Transverse colon (tissue), 4 donors: Measurements from ENCODE around the gene DLX3. TPM values are rescaled to one million over a fixed set of nuclear protein-coding genes. Genes with fewer than 3 reads are reported as not detected.

ENCODE experiments used
- DNase-seq: peaks from one replicate; pipeline ENCODE4 v3.0.0-alpha.2; 2019
- H3K27ac ChIP-seq, 4 donors: fragments of 200-600 bp; sonication (generic); 2 replicates each; pipeline ENCODE4 v1.5.1; 2016 to 2018; ENCODE audit warnings: inconsistent platforms in 4 of 4
- H3K27me3 ChIP-seq: fragments of 200-600 bp; sonication (generic); 2 replicates; pipeline ENCODE4 v1.5.1; 2017; ENCODE audit warnings: inconsistent platforms
- H3K36me3 ChIP-seq, 4 donors: fragments of 200-600 bp; sonication (generic); 2 replicates each; pipeline ENCODE4 v1.5.1; 2017 to 2019; ENCODE audit warnings: inconsistent platforms in 4 of 4
- H3K4me1 ChIP-seq, 4 donors: fragments of 200-600 bp; sonication (generic); 2 replicates each; pipeline ENCODE4 v1.5.1; 2017 to 2020; ENCODE audit warnings: inconsistent platforms in 4 of 4
- H3K4me3 ChIP-seq, 4 donors: fragments of 200-600 bp; sonication (generic); 1 replicate in 1 of 4; 2 replicates in 3 of 4; pipeline versions ENCODE4 v1.5.1 to v1.6.1; 2017 to 2019; ENCODE audit warnings: inconsistent platforms in 4 of 4
- H3K9me3 ChIP-seq, 2 donors: fragments of 200-600 bp; sonication (generic); 2 replicates each; pipeline ENCODE4 v1.5.1; 2017 to 2019; ENCODE audit warnings: inconsistent platforms in 2 of 2
- EP300 ChIP-seq: sonication (generic); formaldehyde crosslinking; IDR thresholded peaks from one replicate; pipeline ENCODE4 v1.6.1; 2017; ENCODE audit warnings: antibody characterized with exemption, low read depth
- POLR2A ChIP-seq: fragments of 450-650 bp; IDR thresholded peaks from one replicate; pipeline ENCODE4 v1.6.1; 2016; ENCODE audit warnings: antibody characterized with exemption, mild to moderate bottlenecking, moderate library complexity
- POLR2AphosphoS5 ChIP-seq, 3 donors: sonication (generic); formaldehyde crosslinking; IDR thresholded peaks; one replicate each; pipeline ENCODE4 v1.6.1; 2016; ENCODE audit warnings: antibody characterized with exemption in 3 of 3
- WGBS, 2 donors: methylation state at CpG; one replicate each; pipeline ENCODE4 v1.1.5; 2018; ENCODE audit warnings: low coverage in 1 of 2; 5-methylcytosine and 5-hydroxymethylcytosine counted together
- in situ Hi-C, 4 donors: fragments of 200-750 bp; cut with MboI; loops; one replicate each; pipeline versions ENCODE4 v1.15.0 to v1.15.1; 2017; ENCODE audit warnings: low sequenced_read_pairs in 3 of 4, low pct_ligation_motif_present in 1 of 4, low pct_unique_long_range_greater_than_20kb in 1 of 4
- intact Hi-C: fragments of 100-400 bp; cut with DNase I; formaldehyde crosslinking; loops from one replicate; pipeline ENCODE4 v1.15.1; 2023; ENCODE audit warnings: low total_unique reads
- total RNA-seq, 4 donors: library from RNA; depleted of rRNA; stranded (reverse); fragments of >200 nt; gene quantifications; one replicate each; pipeline ENCODE4 v1.1.0, GENCODE V29; 2016
- TF ChIP-seq, protein P1 (sequence below), 5 experiments: fragments of 200-600 bp in 3 of 5; fragments of 450-650 bp in 2 of 5; sonication (generic) in 3 of 5; IDR thresholded peaks; 1 replicate in 2 of 5; 2 replicates in 3 of 5; pipeline ENCODE4 v1.5.1; 2016 to 2017; ENCODE audit warnings: antibody characterized with exemption in 5 of 5, inconsistent platforms in 3 of 5, mild to moderate bottlenecking in 2 of 5, moderate library complexity in 1 of 5

DLX3 gene
- total RNA-seq, 4 donors from 2014 or later, result not detected

DNA sequence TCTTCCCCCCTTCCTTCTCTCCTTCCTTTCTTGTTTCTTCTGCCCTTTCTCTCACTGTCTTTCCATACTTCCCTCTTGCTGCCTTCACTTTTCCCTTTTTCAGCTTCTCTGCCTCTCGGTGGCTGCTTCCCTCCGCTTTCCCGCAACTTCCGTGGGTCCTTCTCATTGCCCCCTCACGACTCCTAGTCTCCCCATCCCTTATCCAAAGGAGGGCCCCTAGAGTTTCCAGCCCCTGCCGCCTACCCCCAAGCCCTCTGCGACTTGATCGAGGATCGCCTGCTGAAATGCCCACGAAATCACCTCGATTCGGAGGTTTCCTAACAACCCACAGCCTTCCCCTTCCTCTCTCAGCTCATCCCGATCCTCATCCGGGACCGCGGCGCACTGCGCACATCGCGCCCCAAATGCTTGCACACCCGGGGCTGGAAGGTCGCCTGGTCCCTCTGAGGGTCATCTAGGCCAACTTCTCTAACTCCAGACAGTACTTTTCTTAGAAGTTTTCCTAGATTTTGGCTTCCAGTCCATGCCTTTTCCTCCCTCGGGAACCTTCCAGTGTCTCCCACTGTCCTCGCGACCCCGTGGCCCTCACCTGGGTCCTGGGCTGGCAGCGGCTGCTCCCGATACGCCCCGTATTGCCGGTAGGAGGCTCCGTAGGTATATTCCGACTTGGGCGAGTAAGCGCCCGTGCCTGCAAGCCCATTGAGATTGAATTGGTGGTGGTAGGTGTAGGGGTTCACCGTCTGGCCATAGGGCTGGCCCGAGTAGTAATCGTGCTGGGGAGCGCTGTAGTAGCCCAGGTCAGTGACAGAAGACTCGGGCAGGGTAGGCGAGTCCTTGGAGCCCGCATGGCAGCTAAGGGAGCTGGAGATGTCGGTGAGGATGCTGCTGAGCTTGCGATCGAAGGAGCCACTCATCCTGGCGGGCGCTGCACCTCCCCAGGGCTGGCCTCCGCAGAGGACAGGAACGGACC, 654 bp downstream of the DLX3 start:
- Histone ChIP-seq H3K36me3 (no peaks in the 10 kb centered on the region), H3K27ac (no peak overlapping the region), H3K9me3 (no peaks in the 10 kb centered on the region), H3K4me1 (peaks cover 18 to 32% (median 28%) of the 10 kb centered on the region in 4 donors), H3K27me3 (peaks cover 98% of the 10 kb centered on the region), H3K4me3 (peak overlapping the region in 3 of 4 donors; percentile 26 to 58 (median 39))
- TF ChIP-seq EP300 (no peak), POLR2A (no peak), POLR2AphosphoS5 (IDR thresholded peaks at IDR 0.05) (no peak)
- TF ChIP-seq, protein P1, sequence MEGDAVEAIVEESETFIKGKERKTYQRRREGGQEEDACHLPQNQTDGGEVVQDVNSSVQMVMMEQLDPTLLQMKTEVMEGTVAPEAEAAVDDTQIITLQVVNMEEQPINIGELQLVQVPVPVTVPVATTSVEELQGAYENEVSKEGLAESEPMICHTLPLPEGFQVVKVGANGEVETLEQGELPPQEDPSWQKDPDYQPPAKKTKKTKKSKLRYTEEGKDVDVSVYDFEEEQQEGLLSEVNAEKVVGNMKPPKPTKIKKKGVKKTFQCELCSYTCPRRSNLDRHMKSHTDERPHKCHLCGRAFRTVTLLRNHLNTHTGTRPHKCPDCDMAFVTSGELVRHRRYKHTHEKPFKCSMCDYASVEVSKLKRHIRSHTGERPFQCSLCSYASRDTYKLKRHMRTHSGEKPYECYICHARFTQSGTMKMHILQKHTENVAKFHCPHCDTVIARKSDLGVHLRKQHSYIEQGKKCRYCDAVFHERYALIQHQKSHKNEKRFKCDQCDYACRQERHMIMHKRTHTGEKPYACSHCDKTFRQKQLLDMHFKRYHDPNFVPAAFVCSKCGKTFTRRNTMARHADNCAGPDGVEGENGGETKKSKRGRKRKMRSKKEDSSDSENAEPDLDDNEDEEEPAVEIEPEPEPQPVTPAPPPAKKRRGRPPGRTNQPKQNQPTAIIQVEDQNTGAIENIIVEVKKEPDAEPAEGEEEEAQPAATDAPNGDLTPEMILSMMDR (IDR thresholded peaks at IDR 0.05), result no peak
- DNase-seq, result no peak
- in situ Hi-C loops, result loop anchor here in 2 of 4 donors (10.0 to 25.0 kb wide), 2 partner anchors 130 to 432 kb away; no protein-coding TSS in a partner anchor
- WGBS, 2 donors, result 23 to 26% methylated on average over 5 to 50 of the region's 50 CpGs
- intact Hi-C loops, result loop anchor here (5.0 kb wide), 2 partner anchors 112 to 132 kb away; no protein-coding TSS in a partner anchor

DNA sequence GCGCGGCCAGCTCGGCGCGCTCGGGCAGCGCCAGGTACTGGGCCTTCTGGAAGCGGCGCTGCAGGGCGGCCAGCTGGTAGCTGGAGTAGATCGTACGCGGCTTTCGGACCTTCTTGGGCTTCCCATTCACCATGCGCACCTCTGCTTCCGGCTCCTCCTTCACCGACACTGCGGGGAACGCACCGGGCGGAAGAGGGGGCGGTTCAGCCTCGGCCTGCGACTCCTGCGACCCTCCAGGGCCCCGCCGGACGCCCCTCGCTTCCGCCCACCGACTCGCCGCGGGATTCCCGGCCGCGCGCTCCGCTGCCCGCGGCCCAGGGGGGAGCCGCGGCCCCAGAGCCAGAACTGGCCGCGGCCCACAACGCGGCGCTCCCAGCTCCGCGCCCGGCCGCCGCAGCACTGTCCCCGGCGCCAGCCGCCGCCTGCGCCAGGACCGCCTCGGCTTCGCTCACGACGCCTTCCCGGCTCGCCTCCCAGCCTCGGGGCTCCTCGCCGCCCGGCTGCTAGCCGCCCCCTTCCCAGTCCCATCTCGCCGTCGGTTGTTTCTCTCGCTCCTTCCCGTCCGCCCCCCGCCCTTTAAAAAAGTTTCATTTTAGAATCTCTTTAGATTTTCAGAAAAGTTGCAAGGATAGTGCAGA, 1.5 kb downstream of the DLX3 start:
- TF ChIP-seq POLR2AphosphoS5 (IDR thresholded peaks at IDR 0.05), result no peak
- TF ChIP-seq, protein P1 (IDR thresholded peaks at IDR 0.05), result no peak
- no peak for TF ChIP-seq POLR2A
- no peak overlapping the region for H3K27ac ChIP-seq
- WGBS, 2 donors, result 0 to 3% methylated on average over 2 to 27 of the region's 77 CpGs
- in situ Hi-C loops, result loop anchor here in 2 of 4 donors (10.0 to 25.0 kb wide), 2 partner anchors 129 to 431 kb away; no protein-coding TSS in a partner anchor
- DNase-seq, result no peak
- intact Hi-C loops, result no loop called here
- H3K4me1 ChIP-seq, result peaks cover 18 to 32% (median 28%) of the 10 kb centered on the region in 4 donors
- H3K36me3 ChIP-seq, result no peaks in the 10 kb centered on the region
- H3K4me3 ChIP-seq, result peak overlapping the region in 3 of 4 donors; percentile 26 to 58 (median 39)
- peaks cover 92% of the 10 kb centered on the region for H3K27me3 ChIP-seq
- H3K9me3 ChIP-seq, result no peaks in the 10 kb centered on the region

DNA sequence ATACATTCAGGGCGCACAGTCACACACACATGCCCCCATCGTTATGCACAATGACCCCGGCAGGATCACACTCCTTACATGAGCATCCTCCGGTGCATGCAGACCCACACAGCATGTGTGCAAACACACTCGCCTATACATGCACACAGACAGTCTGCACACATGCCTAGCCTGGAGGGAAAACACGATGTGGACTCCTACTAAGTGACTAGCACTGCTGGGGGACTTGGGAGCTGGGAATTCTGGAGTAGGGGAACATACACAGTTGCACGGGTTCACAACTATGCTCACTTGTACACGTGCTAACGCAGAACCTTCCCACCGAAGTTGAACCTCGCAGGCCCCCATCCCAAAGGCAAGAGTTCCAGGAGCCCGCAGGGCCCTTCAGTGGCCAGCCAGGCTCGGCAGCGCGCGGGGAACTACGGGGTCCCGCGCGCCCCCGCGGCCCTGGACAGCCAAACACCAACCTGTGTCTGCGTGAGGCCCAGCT, 2.0 kb downstream of the DLX3 start:
- WGBS, 2 donors, result 22 to 56% methylated on average over 3 to 23 of the region's 23 CpGs
- peak overlapping the region in 3 of 4 donors; percentile 26 to 58 (median 39) for H3K4me3 ChIP-seq
- no peaks in the 10 kb centered on the region for H3K9me3 ChIP-seq
- DNase-seq, result no peak
- in situ Hi-C loops (loop anchor here in 2 of 4 donors (10.0 to 25.0 kb wide), 2 partner anchors 128 to 431 kb away; no protein-coding TSS in a partner anchor), intact Hi-C loops (no loop called here)
- no peaks in the 10 kb centered on the region for H3K36me3 ChIP-seq
- peaks cover 18 to 32% (median 29%) of the 10 kb centered on the region in 4 donors for H3K4me1 ChIP-seq
- TF ChIP-seq POLR2AphosphoS5 (IDR thresholded peaks at IDR 0.05), result no peak
- no peak for TF ChIP-seq POLR2A
- TF ChIP-seq, protein P1 (IDR thresholded peaks at IDR 0.05), result no peak
- H3K27ac ChIP-seq, result no peak overlapping the region
- peaks cover 94% of the 10 kb centered on the region for H3K27me3 ChIP-seq
